ENCODE results near the gene NAA25.
"Not testable (repeated sequence)": the region's sequence is repeated elsewhere in the genome, so short reads cannot be mapped to it uniquely, and the experiment has no call there.

The NAA25 gene

DNA sequence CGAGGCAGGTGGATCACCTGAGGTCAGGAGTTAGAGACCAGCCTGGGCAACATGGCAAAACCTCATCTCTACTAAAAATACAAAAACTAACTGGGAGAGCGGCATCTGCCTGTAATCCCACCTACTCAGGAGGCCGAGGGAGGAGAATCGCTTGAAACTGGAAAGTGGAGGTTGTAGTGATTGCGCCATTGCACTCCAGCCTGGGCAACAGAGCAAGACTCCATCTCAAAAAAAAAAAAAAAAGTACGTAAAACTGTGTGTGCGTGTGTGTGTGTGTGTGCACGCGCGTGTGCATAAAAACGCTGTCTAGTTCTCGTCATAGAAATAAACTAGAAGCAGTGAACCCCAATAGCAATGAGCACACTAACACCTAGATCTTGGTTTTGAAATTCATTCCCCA is 72.0 kb downstream of the NAA25 start:
- FAIRE-seq = not testable (repeated sequence)

DNA sequence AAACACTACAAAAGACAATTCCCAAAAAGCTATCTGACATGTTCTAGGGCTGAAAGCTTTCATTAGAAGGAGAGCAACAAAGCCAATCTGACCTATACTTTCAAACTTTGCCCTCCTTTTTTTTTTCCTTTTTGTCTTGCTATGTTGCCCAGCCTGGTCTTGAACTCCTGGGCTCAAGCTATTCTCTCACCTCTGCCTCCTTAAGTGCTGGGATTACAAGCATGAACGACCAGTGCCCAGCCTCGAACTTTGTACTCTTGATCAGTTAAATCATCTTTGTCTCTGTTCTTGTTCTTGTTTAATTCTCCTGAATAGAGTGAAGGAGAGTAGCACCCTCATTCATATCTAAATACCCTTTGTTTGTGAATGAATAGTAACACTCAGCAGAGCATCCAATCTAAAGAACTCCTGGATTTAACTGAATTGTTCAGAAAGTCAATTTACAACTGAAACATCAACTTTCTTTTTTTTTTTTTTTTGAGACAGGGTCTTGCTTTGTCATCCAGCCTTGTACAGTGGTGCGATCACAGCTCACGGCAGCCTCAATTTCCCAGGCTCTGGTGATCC is 73.3 kb downstream of the NAA25 start:
- no peak for FAIRE-seq

DNA sequence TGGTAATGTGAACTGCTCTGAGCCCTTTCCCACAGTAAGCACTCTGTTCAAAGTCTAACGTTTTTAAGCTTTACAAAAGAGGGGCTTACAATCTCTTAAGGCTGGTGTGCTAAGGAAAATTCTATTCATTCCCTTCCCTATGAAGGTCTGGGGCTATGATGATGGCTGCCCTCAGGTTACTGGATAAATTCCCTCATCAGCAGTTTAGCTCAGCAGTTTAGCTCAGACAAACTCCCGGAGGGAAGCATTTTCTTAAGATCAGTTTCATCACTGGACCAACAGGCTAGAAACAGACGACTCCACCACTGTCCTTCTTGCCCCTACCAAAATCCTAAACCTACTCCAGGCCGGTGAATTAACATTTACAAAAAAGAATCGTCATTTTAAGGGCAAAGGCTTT is 76.3 kb downstream of the NAA25 start:
- no peak for FAIRE-seq

DNA sequence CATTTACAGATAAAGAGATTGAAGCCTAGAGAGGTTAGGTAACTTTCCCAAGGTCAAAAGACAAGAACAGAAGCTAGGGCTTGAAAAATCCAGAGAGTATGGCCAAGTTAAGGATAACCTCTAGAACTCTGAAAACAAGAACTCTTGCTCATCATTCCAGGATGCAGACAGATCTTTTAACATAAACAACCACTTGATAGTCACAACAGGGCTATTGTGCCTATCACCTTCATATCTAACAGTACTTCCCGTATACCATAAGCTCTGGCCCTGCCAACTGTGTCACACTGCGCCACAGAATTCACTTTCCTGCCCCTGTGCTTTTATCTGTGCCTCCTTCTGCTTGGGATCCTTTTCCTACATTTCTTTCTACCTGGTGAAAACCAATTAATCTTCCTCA is 77.1 kb downstream of the NAA25 start:
- no peak for FAIRE-seq

DNA sequence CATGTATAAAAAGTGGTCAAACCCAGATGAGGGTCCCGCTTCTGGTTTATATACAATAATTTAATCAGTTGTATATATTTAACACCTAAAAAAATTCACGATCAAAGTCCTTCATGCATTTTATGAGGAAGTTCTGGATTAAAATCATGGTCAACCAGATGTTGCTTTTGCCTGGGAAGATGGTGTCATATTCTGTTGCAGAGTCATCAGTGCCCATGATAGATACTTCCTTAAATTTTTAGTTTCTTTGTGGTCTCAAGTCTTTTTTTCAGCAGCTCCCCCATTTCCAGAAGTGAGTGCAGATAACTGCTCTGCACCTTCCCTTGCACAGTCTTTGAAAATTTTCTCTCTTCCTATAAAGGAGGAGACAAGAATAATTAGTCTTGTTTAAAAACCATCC is 79.3 kb downstream of the NAA25 start:
- FAIRE-seq = no peak

DNA sequence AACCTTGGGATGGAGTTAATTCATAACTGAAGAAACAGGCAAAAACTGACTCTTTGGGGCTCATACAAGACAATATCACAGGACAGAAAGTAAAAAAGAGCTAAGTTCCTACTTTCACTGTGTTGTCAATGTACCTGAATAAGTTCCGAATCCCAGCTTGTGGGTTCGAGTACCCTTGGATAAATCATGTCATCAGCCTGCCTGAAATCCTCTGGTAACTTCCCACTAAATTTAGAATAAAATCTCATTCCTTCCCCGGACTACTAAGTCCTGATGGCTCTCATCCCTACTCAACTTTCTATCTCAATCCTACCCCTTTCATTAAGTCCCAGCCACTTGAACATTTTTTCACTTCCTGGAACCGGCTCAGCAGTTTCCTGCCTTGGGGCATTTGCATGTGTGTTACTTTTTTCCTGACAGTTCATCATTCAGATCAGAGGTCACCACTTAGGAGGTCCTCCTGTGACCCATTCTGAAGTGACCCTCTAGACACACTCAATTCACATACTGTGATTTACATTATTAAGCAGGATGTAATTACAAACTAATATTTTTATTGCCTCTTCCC is 82.7 kb downstream of the NAA25 start:
- FAIRE-seq = no peak

DNA sequence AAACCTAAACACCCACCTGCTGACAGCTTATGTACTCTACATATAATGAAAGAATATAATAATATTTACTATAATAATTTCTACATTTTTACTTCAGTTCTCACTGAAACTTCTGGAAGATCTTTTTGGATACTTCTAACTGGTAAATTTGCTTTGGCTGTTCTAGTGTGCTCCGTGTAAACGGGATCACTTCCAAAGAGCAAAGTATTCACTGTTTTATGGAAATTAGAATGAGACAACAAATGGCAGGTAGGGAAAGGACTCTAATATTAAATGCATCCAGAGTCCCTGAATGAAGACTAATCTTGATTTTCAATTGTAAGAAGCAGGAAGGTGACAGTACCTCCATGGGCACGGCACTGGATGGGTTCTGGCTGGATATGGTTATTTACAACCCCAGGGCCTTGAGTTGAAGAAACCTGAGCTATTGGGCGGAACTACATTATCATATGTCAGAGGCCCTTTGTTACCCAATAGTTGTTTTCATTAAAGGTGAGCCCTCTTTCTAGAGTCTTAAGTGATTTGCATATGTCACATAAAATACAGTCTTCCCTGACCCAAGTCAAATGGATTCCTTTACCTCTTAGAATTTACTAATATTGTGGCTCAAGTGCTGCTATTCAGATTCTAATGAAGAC is 84.7 kb downstream of the NAA25 start:
- no peak for FAIRE-seq

DNA sequence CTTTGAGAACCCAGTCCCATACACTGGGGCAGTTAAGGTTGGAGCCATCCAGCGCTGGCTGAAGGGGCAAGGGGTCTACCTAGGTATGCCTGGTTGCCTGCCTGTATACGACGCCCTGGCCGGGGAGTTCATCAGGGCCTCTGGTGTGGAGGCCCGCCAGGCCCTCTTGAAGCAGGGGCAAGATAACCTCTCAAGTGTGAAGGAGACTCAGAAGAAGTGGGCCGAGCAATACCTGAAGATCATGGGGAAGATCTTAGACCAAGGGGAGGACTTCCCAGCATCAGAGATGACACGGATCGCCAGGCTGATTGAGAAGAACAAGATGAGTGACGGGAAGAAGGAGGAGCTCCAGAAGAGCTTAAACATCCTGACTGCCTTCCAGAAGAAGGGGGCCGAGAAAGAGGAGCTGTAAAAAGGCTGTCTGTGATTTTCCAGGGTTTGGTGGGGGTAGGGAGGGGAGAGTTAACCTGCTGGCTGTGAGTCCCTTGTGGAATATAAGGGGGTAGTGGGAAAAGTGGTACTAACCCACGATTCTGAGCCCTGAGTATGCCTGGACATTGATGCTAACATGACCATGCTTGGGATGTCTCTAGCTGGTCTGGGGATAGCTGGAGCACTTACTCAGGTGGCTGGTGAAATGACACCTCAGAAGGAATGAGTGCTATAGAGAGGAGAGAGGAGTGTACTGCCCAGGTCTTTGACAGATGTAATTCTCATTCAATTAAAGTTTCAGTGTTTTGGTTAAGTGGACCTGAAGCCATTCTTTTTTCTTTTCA is 86.2 kb downstream of the NAA25 start:
- FAIRE-seq = no peak

DNA sequence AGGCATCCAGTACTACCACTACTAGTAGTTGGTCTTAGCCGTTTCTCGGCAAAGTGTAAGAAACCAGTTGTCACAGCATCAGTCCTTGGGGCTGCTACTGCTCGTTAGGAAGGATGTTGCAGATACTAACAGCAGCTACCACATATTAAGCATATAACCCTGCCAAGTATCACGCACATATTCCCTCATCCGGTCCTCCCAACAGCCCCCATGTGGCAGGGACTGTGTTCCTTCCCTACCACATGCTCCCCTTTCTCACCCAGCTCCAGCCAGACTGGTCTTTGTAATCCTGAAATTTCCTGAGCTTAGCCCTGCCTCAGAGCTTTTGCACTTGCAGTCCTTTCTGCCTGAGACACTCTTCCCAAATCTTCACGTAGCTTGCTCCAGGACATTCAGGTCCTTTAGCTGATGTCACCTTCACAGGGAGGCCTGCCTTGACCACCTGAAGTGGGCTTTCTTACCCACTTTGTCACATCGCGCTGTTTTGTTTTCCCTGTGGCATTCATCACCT is 87.6 kb downstream of the NAA25 start:
- FAIRE-seq = no peak

DNA sequence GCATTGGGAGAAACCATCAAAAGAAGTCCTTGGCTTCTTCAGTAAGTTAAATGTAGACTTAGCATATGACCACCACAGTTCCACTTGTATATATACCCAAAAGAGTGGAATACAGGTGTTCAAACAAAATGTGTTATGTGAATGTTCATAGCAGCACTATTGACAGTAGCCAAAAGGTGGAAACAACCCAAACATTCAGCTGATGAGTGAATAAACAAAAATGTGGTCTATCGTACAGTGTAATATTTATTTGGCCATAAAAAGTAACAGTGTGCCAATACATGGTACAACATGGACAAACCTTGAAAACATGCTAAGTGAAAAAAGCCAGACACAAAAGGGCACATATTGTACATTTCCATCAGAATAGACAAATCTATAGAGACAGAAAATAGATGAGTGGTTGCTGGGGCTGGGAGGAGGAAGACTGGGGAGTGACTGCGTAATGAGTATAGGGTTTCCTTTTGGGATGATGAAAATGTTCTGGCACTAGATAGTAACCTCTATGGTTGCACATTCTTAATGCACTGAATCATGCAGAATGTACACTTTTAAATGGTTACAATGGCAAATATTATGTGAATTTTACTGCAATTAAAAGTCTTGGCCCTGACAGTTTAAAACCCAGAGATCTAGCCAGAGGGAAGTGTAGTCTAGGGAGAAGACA is 89.9 kb downstream of the NAA25 start:
- no peak for FAIRE-seq

DNA sequence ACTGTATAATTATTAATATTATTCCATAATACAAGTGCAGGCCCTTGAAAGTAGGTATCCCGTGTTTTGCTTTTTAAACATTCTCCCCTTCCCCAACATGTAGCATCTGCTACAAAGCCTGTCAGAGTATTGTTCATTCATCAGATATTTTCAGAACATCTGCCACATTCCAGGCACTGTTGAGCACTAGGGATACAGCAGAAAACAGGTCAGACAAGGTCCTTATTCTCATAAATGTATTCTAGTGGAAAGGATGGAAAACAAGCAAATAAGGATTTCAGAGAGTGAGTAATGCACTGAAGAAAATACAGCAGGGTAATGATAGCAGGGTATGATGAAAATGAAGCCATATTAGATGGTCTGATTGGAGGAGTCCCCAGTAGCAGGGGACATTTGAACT is 91.5 kb downstream of the NAA25 start:
- FAIRE-seq = no peak

DNA sequence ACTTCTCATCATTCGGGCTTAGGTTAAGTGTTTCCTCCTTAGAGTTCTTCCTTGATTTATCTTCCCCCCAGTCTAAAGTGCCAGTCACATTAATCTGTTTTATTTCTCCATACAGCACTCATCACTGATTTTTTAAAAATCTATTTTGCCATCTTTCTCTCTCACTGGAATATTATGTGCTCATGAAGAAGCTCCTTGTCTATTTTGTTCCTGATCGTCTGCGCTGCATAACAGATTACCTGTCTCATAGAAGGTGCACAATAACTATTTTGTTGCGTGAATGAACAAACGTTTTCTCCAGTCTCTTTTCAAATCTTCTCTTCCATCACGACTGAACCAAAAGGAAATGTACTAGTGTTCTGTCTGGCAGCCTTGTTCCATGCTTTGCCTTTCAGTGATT is 92.6 kb downstream of the NAA25 start:
- no peak for FAIRE-seq

DNA sequence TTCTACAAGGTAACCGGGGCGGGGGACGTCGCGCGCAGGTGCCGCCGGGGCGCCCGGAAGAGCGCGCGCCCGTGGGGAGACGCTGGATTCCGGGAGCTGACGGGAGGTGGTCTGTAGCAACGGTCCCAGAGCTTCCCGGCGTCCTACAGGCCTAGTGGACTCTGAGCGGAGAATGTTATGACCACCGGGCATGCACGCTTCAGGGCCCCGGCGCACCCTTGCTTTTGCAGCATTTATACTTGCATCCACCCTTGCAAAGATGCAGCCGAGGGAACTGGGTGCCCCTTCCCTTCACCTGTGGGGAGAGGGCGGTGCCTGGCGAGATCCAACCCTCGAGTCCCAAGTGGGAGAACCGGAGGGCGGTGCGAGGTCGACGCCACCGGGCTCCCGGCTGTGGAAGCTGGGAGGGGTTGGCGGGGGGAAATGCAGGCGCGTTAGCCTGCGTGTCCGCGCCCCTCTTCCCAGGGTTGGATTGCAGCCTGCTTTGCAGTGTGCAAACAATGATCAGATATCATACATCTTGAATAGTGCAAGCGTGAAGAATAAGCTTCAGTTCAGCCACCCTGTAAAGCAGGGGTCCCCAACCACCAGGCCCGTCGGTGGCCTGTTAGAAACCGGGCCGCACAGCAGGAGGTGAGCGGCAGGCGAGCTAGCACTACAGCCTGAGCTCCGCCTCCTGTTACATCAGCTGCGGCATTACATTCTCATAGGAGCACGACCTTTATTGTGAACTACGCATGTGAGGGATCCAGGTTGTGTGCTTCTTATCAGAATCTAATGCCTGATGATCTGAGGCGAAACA is 94.8 kb downstream of the NAA25 start:
- no peak for FAIRE-seq

DNA sequence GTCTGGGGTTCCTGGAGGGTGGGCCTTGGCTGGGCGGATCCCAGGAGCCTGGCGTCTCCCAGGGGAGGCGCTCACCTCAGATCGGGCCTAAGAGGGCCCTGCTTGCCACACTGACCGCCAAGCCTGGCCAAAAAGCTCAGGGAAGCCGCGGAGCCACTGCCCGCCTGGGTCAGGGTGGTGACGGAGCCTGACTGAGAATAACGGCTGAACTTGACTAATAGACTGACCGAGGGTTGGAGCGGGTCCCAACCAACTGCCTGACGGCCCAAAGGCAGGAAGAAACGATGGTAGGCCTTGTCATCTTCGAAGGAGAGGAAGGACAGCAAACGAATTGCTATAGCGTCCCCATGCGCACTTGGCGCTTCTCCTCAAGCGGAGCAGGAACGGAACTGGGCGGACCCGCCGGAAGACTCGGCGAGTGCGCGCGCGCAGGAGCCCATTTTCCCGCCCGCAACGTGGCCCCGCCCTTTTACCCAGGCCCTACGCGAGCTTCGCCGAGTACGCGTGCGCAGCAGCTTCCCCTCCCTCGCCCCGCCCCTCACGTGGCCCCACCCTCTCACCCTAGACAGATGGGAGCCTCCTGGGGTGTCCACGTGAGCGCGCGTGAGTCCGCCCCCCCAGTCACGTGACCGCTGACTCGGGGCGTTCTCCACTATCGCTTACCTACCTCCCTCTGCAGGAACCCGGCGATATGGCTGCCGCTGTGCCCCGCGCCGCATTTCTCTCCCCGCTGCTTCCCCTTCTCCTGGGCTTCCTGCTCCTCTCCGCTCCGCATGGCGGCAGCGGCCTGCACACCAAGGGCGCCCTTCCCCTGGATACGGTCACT is 95.6 kb downstream of the NAA25 start, which contains the start of the genes ERP29 and TMEM116:
Gene ERP29 (plus strand): TSS at position 652 of the 826 bp plus-strand sequence. CDS start 40 bp downstream, at position 692.
Gene TMEM116 (minus strand): TSS at position 391 of the 826 bp plus-strand sequence. CDS start 7,895 bp downstream, outside the sequence.
- FAIRE-seq = no peak

DNA sequence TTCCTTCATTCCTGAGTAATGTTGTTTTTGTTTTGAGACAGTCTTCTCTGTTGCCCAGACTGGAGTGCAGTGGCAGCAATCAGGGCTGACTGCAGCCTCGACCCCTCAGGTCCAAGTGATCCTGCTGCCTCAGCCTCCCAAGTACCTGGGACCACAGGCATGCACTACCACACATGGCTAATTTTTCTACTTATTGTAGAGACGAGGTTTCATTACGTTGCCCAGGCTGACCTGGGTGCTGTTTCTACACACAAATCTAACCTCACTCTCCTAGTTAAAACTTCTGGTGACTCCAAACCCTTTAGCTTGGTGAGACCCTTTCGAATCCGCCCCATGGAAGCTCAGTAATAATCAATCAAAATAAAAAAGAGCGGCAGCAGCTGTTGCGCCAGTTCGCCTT is 96.9 kb downstream of the NAA25 start:
- no peak for FAIRE-seq

DNA sequence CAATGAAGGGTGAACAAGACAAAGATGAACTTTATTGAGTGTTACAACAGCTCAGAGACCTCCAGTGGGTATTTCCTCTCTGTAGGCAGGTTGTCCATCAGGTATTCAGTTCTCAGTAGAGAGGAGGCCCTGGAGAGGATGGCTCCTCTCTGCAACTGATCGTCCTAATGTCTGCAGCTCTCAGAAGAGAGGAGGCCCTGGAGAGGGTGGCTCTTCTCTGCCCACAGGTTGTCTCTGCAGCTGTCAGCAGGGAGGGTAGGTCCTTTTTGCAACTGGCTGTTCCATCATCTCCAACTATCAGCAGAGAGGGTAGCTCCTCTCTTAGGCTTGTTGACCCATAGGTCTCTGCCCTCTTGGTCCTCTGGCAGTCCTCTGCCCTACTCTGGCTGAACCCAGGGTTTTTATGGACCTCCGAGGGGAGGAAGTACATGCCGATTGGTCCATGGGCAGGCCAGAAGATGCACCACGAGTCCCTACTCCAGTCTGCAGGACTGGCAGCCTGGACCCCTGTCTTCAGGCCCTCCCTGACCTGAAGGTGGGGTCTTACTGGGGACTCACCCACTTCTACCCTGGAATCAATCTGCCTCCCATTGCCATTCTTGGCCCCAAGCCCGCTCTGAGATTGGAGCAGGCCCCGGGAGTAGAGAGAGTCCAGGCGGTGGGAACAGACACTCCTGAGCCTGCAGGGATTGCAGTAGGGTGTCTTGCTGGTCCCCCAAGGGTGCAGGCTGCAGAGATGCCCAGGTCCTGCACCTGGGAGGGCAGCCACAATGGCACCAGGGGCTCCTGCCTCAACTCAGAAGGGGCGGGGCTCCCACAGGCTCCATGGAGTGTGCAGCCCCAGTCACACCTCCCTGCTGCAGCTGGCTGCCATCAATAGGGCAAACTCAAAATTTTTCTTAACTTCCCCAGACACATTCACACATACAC is 97.9 kb downstream of the NAA25 start:
- no peak for FAIRE-seq

DNA sequence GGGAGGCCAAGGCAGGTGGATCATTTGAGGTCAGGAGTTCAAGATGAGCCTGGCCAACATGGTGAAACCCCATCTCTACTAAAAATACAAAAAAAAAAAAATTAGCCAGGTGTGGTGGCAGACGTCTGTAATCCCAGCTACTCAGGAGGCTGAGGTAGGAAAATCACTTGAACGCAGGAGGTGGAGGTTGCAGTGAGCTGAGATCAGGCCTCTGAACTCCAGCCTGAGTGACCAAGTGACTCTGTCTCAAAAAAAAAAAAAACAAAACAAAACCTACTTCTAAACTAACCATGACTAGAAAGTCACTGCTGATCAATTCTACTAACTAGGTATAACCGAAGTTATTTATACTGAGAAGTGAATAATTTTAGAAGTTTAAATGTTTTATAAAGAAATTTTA is 99.0 kb downstream of the NAA25 start:
- not testable (repeated sequence) for FAIRE-seq

DNA sequence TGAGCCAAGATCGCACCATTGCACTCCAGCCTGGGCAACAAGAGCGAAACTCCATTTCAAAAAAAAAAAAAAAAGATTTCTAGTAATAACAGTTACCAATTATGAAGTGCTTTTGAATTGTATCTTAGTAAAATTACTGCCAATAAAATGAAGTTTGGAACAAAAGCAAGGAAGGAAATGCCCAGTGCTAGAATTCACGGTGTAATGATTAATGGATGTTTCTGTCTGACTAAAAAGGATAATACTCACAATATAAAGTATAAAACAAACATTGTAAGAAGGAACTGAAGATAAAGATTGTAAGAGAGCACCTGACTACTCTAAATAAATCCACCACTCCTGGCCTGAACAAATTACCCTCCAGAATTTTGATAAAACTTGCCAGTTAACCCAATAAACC is 99.7 kb downstream of the NAA25 start:
- FAIRE-seq = no peak

DNA sequence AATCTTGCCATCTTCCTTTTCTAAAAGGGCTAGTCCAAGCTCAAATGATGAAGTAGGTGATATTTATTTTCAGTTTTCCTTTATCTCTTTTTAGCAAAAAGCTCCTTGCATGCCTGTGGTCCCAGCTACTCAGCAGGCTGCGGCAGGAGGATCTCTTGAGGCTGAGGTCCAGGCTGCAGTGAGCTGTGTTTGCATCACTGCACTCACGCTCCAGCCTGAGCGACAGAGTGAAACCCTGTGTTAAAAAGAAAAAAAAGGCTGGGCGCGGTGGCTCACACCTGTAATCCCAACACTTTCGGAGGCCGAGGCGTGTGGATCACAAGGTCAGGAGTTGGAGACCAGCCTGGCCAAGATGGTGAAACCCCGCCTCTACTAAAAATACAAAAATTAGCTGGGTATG is 100.6 kb downstream of the NAA25 start:
- FAIRE-seq = no peak

Measured in A204.1 (cell line).